Measurements from ENCODE around the gene RPL28.

- TF ChIP-seq, protein P1, sequence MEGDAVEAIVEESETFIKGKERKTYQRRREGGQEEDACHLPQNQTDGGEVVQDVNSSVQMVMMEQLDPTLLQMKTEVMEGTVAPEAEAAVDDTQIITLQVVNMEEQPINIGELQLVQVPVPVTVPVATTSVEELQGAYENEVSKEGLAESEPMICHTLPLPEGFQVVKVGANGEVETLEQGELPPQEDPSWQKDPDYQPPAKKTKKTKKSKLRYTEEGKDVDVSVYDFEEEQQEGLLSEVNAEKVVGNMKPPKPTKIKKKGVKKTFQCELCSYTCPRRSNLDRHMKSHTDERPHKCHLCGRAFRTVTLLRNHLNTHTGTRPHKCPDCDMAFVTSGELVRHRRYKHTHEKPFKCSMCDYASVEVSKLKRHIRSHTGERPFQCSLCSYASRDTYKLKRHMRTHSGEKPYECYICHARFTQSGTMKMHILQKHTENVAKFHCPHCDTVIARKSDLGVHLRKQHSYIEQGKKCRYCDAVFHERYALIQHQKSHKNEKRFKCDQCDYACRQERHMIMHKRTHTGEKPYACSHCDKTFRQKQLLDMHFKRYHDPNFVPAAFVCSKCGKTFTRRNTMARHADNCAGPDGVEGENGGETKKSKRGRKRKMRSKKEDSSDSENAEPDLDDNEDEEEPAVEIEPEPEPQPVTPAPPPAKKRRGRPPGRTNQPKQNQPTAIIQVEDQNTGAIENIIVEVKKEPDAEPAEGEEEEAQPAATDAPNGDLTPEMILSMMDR (IDR thresholded peaks at IDR 0.05): no peak
- no peak for TF ChIP-seq POLR2A (IDR thresholded peaks at IDR 0.05)
These were observed 12.3 kb upstream of the RPL28 start for GRCh38 chr19:55373306-55373992.
